Measurements from ENCODE around the gene SKA2. TPM values are rescaled to one million over a fixed set of nuclear protein-coding genes. Genes with fewer than 3 reads are reported as not detected.
A peak's percentile ranks its signal among the peaks of the same experiment; 100 is the strongest.
"Not testable (repeated sequence)": the region's sequence is repeated elsewhere in the genome, so short reads cannot be mapped to it uniquely, and the experiment has no call there.

SKA2 gene, protein sequence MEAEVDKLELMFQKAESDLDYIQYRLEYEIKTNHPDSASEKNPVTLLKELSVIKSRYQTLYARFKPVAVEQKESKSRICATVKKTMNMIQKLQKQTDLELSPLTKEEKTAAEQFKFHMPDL
- 10 to 100 TPM; 74.6 to 86.5 TPM for total RNA-seq

DNA sequence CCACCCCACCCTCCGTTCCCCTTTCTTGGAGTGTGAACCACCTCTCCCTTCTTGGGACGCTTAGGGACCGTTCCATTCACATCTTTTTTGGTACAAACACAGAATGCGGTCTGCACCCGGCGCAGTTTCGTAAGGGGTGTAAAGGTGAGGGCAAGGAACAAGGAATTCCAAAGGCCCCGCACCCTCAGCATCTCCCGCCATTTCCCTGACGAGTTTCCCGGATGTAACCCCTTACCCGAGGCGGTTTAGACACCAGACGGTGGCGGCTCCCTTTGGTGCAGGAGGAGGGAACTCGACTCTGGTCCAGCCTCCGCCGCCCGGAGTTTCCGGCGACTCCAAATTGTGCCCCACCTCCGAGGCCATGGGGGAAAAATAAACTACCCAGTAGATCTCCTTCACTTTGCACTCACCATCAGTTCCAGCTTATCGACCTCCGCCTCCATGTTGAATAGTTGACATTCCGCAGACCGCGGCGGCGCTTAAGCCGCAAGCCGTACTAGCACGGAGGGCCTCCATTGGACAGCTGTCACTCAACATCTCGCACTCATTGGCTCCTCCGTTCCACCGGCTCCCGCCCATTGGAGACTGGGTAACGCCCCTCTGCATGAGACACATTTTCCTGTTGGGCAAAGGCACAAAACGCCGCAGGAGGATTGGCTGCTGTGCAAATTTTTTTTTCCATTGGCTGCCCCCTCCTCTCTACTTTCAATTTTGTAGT is at the start of gene SKA2:
Gene SKA2 (minus strand): TSS at position 466 of the 718 bp plus-strand sequence. CDS start 23 bp downstream, at position 443.
- peaks cover 10% of the 10 kb centered on the region for H3K36me3 Mint-ChIP-seq (ENCODE audit: low read depth)
- H3K4me3 Mint-ChIP-seq, result no peak within 1 kb of the TSS
- CTCF ChIA-PET, result interaction anchor here (0.5 to 0.9 kb wide), 3 partner anchors 46 to 58 kb away, joined by 3 read pairs; partner anchors contain the start of gene TRIM37
- H3K9me3 Mint-ChIP-seq, result no peaks in the 10 kb centered on the region
- H3K4me1 Mint-ChIP-seq (ENCODE audit: low read depth), result peaks cover 29% of the 10 kb centered on the region
- peak; percentile 99 for DNase-seq
- intact Hi-C loops (cut with micrococcal nuclease), result loop anchor here (1.0 to 5.0 kb wide), 16 partner anchors 49 to 1522 kb away; partner anchors contain the start of genes APPBP2, BCAS3, CLTC and DHX40
- H3K27me3 Mint-ChIP-seq (ENCODE audit: low read depth), result no peaks in the 10 kb centered on the region
- H3K27ac Mint-ChIP-seq, result no peak within 1 kb of the TSS

DNA sequence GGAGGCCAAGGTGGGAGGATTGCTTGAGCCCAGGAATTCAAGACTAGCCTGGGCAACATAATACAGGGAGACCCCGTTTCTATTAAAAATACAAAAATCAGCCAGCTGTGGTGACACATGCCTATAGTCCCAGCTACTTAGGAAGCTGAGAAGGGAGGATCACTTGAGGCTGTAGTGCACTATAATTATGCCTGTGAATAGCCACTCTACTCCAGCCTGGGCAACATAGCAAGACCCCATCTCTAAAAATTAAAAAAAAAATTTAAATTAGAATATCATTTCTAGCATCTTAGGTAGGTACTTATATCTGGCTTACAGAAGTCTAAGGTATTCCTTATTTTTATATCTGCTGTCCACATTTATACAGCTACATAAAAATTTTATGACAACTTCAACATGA is 47.3 kb upstream of the SKA2 start:
- H3K4me1 Mint-ChIP-seq (ENCODE audit: low read depth), result no peaks in the 10 kb centered on the region
- intact Hi-C loops (cut with micrococcal nuclease), result no loop called here
- H3K27me3 Mint-ChIP-seq (ENCODE audit: low read depth), result no peaks in the 10 kb centered on the region
- H3K4me3 Mint-ChIP-seq, result no peak overlapping the region
- DNase-seq, result no peak
- no peaks in the 10 kb centered on the region for H3K9me3 Mint-ChIP-seq
- CTCF ChIA-PET, result interaction anchor here (0.7 kb wide), 1 partner anchor 16 kb away, joined by 3 read pairs; no protein-coding TSS in a partner anchor
- peaks cover 2% of the 10 kb centered on the region for H3K36me3 Mint-ChIP-seq (ENCODE audit: low read depth)
- no peak overlapping the region for H3K27ac Mint-ChIP-seq

DNA sequence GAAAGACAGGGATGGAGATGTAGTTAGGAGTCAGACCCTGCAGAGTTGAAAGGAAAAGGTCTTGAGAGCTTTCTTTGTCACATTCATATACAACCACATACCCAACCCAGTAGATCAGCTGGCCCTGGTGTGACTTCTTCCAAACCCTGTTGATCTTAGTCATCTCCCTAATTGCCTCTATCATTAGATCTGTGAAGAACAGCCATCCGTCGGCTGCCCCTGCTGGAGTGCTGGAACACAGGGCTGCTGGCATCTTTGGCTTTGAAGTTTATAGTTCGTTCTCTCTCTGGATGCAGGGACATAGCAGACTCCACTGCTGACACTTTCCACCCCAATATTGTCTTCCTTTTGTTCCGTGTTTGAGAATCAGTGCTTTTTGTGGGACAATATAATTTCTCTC is 44.4 kb upstream of the SKA2 start:
- H3K27me3 Mint-ChIP-seq (ENCODE audit: low read depth), result no peaks in the 10 kb centered on the region
- peaks cover 2% of the 10 kb centered on the region for H3K36me3 Mint-ChIP-seq (ENCODE audit: low read depth)
- no peak for DNase-seq
- no peak overlapping the region for H3K27ac Mint-ChIP-seq
- CTCF ChIA-PET, result no interaction called here
- no peaks in the 10 kb centered on the region for H3K4me1 Mint-ChIP-seq (ENCODE audit: low read depth)
- no peak overlapping the region for H3K4me3 Mint-ChIP-seq
- no peaks in the 10 kb centered on the region for H3K9me3 Mint-ChIP-seq
- intact Hi-C loops (cut with micrococcal nuclease), result no loop called here

DNA sequence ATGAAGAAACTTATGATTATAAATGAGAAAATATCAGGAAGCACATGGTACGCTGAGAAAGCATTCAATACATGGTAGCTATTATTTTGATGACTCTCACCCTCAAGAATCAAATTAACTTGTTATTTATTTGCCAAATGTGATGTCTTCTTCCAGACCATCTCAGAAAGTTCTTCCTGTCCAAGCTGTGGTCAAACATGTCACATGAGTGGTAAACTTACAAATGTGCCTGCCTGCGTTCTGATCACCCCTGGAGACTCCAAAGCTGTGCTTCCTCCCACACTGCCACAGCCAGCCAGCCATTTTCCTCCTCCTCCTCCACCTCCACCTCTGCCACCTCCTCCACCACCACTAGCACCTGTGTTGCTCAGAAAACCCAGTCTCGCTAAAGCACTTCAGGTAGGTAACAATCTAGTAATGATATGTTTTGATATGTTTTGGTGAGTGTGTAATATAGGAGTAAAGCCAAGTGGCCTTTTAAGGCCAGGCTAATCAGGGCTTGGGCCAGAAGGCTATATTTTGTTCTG is 38.4 kb upstream of the SKA2 start:
- Mint-ChIP-seq H3K27me3 (ENCODE audit: low read depth) (no peaks in the 10 kb centered on the region), H3K4me3 (no peak overlapping the region), H3K36me3 (ENCODE audit: low read depth) (peaks cover 3% of the 10 kb centered on the region), H3K4me1 (ENCODE audit: low read depth) (no peaks in the 10 kb centered on the region), H3K9me3 (no peaks in the 10 kb centered on the region), H3K27ac (no peak overlapping the region)
- DNase-seq, result no peak
- intact Hi-C loops (cut with micrococcal nuclease), result no loop called here
- CTCF ChIA-PET, result interaction anchor here (0.6 kb wide), 2 partner anchors 41 to 329 kb away, joined by 3 to 4 read pairs; no protein-coding TSS in a partner anchor

DNA sequence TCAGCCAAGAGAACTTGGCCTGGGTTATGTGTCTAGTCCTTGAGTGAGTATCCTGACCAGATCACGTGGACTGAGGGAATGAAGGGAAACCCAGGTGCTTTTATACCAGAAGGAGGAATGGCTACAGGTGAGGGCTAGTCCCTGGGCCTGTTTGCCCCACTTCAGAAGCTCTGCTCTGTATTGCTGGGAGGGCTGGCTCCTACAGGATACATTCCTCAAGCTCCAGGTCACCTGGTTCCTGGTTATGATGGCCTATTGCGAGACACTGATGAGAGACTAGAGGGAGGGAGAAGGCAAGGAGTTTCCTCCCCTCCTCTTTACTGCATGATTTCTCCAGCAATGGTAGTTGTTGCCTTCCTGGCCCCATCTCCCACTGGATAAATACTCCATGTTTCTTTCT is 35.8 kb upstream of the SKA2 start:
- Mint-ChIP-seq H3K4me3 (no peak overlapping the region), H3K36me3 (ENCODE audit: low read depth) (peaks cover 4% of the 10 kb centered on the region), H3K9me3 (no peaks in the 10 kb centered on the region), H3K4me1 (ENCODE audit: low read depth) (no peaks in the 10 kb centered on the region), H3K27ac (no peak overlapping the region), H3K27me3 (ENCODE audit: low read depth) (no peaks in the 10 kb centered on the region)
- CTCF ChIA-PET, result no interaction called here
- no peak for DNase-seq
- intact Hi-C loops (cut with micrococcal nuclease), result no loop called here

DNA sequence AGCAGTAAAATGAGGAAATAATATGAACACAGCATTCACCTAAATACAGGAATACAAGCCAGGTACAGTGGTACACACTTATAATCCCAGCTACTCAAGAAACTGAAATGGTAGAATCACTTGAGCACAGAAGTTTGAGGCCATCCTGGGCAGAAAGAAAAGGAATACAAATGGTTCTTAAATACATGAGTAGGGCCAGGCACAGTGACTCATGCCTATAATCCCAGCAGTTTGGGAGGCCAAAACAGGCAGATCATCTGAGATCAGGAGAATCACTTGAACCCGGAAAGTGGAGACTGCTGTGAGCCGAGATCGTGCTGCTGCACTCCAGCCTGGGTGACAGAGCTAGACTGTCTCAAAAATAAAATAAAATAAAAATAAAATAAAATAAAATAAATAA is 31.9 kb upstream of the SKA2 start:
- DNase-seq, result no peak
- H3K36me3 Mint-ChIP-seq (ENCODE audit: low read depth), result peaks cover 6% of the 10 kb centered on the region
- no peak overlapping the region for H3K27ac Mint-ChIP-seq
- CTCF ChIA-PET, result interaction anchor here (0.6 kb wide), 1 partner anchor 16 kb away, joined by 3 read pairs; no protein-coding TSS in a partner anchor
- H3K4me3 Mint-ChIP-seq, result no peak overlapping the region
- H3K27me3 Mint-ChIP-seq (ENCODE audit: low read depth), result no peaks in the 10 kb centered on the region
- no peaks in the 10 kb centered on the region for H3K9me3 Mint-ChIP-seq
- intact Hi-C loops (cut with micrococcal nuclease), result no loop called here
- H3K4me1 Mint-ChIP-seq (ENCODE audit: low read depth), result no peaks in the 10 kb centered on the region

DNA sequence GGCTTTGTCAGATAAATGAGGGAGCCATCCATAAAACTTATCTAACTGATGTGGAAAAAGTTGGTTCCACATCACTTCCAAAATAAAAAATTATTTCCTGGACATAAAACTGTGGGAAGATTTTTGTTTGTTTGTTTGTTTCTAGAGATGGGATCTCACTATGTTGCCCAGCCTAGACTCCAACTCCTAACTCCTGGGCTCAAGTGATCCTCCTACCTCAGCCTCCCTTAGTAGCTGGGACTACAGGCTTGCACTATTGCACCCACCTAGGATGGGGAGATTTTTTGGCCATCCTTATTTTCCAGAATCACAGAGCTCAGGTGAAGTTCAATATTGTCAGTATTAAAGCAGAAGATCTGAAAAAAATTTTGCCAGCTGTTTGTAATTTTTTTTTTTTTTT is 31.0 kb upstream of the SKA2 start:
- H3K27me3 Mint-ChIP-seq (ENCODE audit: low read depth), result no peaks in the 10 kb centered on the region
- intact Hi-C loops (cut with micrococcal nuclease), result no loop called here
- CTCF ChIA-PET, result no interaction called here
- no peaks in the 10 kb centered on the region for H3K9me3 Mint-ChIP-seq
- H3K27ac Mint-ChIP-seq, result no peak overlapping the region
- H3K4me3 Mint-ChIP-seq, result no peak overlapping the region
- H3K36me3 Mint-ChIP-seq (ENCODE audit: low read depth), result peaks cover 6% of the 10 kb centered on the region
- no peaks in the 10 kb centered on the region for H3K4me1 Mint-ChIP-seq (ENCODE audit: low read depth)
- no peak for DNase-seq

DNA sequence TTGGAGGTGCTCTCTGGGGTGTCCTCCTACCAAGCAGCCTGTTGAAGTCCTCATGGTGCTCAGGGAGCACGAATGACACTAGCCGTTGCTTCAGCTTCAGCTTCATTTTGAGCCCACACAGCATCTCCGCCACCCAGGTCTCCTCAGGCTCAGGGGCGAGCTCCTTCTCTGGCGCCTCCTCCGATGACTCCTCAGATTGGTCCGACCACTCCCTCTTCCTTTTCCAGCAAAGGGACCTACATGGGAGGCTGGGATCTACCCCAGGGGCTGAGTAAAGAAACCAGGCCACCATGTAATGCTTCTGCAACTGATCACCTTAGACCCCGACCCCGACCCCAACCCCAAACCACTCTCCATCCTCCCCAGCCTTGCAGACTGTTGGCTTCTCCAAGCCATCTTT is 26.5 kb upstream of the SKA2 start:
- no peaks in the 10 kb centered on the region for H3K9me3 Mint-ChIP-seq
- no peak overlapping the region for H3K4me3 Mint-ChIP-seq
- no peak overlapping the region for H3K27ac Mint-ChIP-seq
- intact Hi-C loops (cut with micrococcal nuclease), result no loop called here
- no peaks in the 10 kb centered on the region for H3K4me1 Mint-ChIP-seq (ENCODE audit: low read depth)
- no peaks in the 10 kb centered on the region for H3K27me3 Mint-ChIP-seq (ENCODE audit: low read depth)
- DNase-seq, result no peak
- peaks cover 5% of the 10 kb centered on the region for H3K36me3 Mint-ChIP-seq (ENCODE audit: low read depth)
- CTCF ChIA-PET, result no interaction called here

DNA sequence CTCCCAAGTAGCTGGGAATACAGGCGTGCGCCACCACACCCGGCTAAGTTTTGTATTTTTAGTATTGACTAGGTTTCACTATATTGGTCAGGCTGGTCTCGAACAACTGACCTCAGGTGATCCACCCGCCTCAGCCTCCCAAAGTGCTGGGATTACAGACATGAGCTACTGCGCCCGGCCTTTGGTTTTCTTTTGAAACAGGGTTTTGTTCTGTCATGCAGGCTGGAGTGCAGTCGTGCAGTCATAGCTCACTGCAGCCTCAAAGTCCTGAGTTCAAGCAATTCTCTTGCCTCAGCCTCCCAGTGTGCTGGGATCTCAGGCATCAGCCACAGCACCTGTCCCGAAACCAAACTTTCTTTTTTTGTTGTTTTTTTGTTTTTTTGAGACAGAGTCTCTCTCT is 25.6 kb upstream of the SKA2 start:
- CTCF ChIA-PET, result no interaction called here
- Mint-ChIP-seq H3K4me1 (ENCODE audit: low read depth) (no peaks in the 10 kb centered on the region), H3K4me3 (no peak overlapping the region), H3K27ac (no peak overlapping the region), H3K27me3 (ENCODE audit: low read depth) (no peaks in the 10 kb centered on the region), H3K9me3 (no peaks in the 10 kb centered on the region), H3K36me3 (ENCODE audit: low read depth) (peaks cover 5% of the 10 kb centered on the region)
- DNase-seq, result no peak
- intact Hi-C loops (cut with micrococcal nuclease), result no loop called here

DNA sequence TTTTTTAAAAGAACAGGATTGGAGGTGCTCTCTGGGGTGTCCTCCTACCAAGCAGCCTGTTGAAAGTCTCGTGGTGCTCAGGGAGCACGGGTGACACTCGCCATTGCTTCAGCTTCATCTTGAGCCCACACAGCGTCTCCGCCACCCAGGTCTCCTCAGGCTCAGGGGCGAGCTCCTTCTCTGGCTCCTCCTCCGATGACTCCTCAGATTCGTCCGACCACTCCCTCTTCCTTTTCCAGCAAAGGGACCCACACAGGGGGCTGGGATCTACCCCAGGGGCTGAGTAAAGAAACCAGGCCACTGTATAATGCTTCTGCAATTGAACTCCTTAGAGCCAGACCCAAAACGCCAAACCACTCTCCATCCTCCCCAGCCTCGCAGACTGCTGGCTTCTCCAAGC is 24.6 kb upstream of the SKA2 start:
- H3K4me3 Mint-ChIP-seq; H3K36me3 Mint-ChIP-seq (ENCODE audit: low read depth); H3K27ac Mint-ChIP-seq; intact Hi-C loops (cut with micrococcal nuclease); H3K9me3 Mint-ChIP-seq; H3K4me1 Mint-ChIP-seq (ENCODE audit: low read depth); H3K27me3 Mint-ChIP-seq (ENCODE audit: low read depth); DNase-seq: not testable (repeated sequence)
- CTCF ChIA-PET, result interaction anchor here (0.8 kb wide), 1 partner anchor 291 kb away, joined by 4 read pairs; no protein-coding TSS in a partner anchor

DNA sequence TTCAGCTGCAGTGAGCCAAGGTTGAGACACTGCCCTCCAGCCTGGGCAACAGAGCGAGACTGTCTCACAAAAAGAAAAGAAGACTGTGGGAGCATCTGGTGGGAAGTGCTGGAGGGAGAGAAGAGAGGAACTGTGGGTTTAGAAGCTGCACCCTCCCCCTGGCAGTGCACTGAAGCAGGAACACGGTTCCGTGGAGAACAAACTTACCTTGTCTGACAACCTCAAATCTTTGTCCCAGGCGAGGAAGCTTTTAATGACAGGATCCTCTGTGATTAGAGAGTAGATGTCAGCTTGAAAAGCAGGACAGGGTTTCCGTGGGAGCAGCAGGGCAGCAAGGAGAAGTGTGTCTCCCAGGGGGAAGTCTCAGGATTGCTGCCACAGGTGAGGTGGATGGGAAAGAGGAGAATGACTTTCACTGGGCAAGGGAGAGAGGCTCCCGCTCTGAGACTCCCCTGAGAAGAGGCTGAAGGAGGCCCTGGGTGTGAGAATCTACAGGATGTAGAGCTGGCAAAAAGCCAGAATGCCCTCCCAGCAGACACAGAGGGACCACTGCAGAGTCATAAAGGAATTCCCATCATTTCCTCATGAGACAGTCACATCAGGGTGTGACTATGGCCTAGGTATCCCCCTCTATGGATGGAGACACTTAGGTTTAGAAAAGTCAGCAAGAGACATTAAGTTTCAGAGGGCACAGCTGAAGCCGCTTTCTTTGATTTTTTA is 23.4 kb upstream of the SKA2 start:
- H3K4me1 Mint-ChIP-seq (ENCODE audit: low read depth), result no peaks in the 10 kb centered on the region
- intact Hi-C loops (cut with micrococcal nuclease), result no loop called here
- DNase-seq, result no peak
- H3K27ac Mint-ChIP-seq, result no peak overlapping the region
- peaks cover 6% of the 10 kb centered on the region for H3K36me3 Mint-ChIP-seq (ENCODE audit: low read depth)
- no peaks in the 10 kb centered on the region for H3K9me3 Mint-ChIP-seq
- CTCF ChIA-PET, result no interaction called here
- H3K27me3 Mint-ChIP-seq (ENCODE audit: low read depth), result no peaks in the 10 kb centered on the region
- H3K4me3 Mint-ChIP-seq, result no peak overlapping the region

DNA sequence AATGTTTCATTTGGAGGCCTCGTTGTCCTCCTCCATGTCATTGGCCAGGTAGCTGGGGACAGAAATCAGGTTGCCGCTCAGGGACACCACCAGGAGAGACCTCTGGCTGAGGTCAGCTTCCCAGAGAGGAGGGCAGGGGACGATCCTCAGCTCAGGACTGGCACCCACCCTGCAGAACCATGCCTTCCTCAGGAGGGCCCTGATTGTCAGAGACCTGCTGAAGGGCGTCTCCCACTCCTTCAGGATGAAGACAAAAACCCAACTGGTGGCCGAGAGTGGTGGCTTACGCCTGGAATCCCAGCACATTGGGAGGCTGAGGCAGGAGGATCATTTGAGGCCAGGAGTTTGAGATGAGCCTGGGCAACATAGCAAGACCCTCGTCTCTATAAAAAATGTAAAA is 20.1 kb upstream of the SKA2 start:
- Mint-ChIP-seq H3K9me3 (no peaks in the 10 kb centered on the region), H3K27me3 (ENCODE audit: low read depth) (no peaks in the 10 kb centered on the region), H3K27ac (no peak overlapping the region), H3K36me3 (ENCODE audit: low read depth) (peaks cover 10% of the 10 kb centered on the region), H3K4me3 (no peak overlapping the region), H3K4me1 (ENCODE audit: low read depth) (no peaks in the 10 kb centered on the region)
- no peak for DNase-seq
- CTCF ChIA-PET, result no interaction called here
- intact Hi-C loops (cut with micrococcal nuclease), result no loop called here
